Mesendoderm (in vitro differentiated cells): ENCODE measurements around the gene RBM44.

ENCODE experiments used
- DNase-seq: peaks from one replicate; pipeline ENCODE4 v3.0.0; 2013
- H2AK5ac ChIP-seq: 2 replicates; pipeline ENCODE4 v1.6.1; 2013; ENCODE audit warnings: low read length, inconsistent platforms
- H2BK120ac ChIP-seq: 2 replicates; pipeline ENCODE4 v1.6.1; 2013; ENCODE audit warnings: low read depth, mild to moderate bottlenecking, low read length, moderate library complexity, mixed read lengths
- H2BK15ac ChIP-seq: replicated peaks from 2 replicates; pipeline ENCODE4 v1.6.1; 2013; ENCODE audit warnings: low read depth, mild to moderate bottlenecking, moderate library complexity
- H2BK5ac ChIP-seq: 2 replicates; pipeline ENCODE4 v1.6.1; 2013; ENCODE audit warnings: low read length, inconsistent platforms
- H3K18ac ChIP-seq: 2 replicates; pipeline ENCODE4 v1.6.1; 2013; ENCODE audit warnings: mild to moderate bottlenecking, low read length, mixed read lengths
- H3K23ac ChIP-seq: one replicate; pipeline ENCODE4 v1.6.1; 2013; ENCODE audit warnings: low read length
- H3K27ac ChIP-seq: 2 replicates; pipeline ENCODE4 v1.5.1; 2013; ENCODE audit warnings: low read depth, mild to moderate bottlenecking, inconsistent platforms, low read length, moderate library complexity
- H3K27me3 ChIP-seq: 2 replicates; pipeline ENCODE4 v1.6.1; 2013; ENCODE audit warnings: low read length, control low read depth, mild to moderate bottlenecking, inconsistent platforms; ENCODE audit not compliant: insufficient read depth, poor library complexity
- H3K36me3 ChIP-seq: 2 replicates; pipeline ENCODE4 v1.6.1; 2013; ENCODE audit warnings: low read length, inconsistent platforms; ENCODE audit not compliant: control insufficient read depth, insufficient read depth
- H3K4ac ChIP-seq: one replicate; pipeline ENCODE4 v1.6.1; 2013; ENCODE audit warnings: low read depth, mild to moderate bottlenecking, low read length, moderate library complexity
- H3K4me1 ChIP-seq: 2 replicates; pipeline ENCODE4 v1.6.1; 2013; ENCODE audit warnings: low read depth, low read length, inconsistent platforms; ENCODE audit not compliant: control insufficient read depth
- H3K4me2 ChIP-seq: 2 replicates; pipeline ENCODE4 v1.6.1; 2013; ENCODE audit warnings: low read length
- H3K4me3 ChIP-seq: 2 replicates; pipeline ENCODE4 v1.5.1; 2013; ENCODE audit warnings: mild to moderate bottlenecking, low read length
- H3K56ac ChIP-seq: one replicate; pipeline ENCODE4 v1.6.1; 2013; ENCODE audit warnings: low read length
- H3K79me1 ChIP-seq: 2 replicates; pipeline ENCODE4 v1.6.1; 2013; ENCODE audit warnings: low read length, inconsistent platforms
- H3K79me2 ChIP-seq: 2 replicates; pipeline ENCODE4 v1.6.1; 2013; ENCODE audit warnings: mild to moderate bottlenecking, low read length; ENCODE audit not compliant: control insufficient read depth, insufficient read depth
- H3K9ac ChIP-seq: 2 replicates; pipeline ENCODE4 v1.6.1; 2013; ENCODE audit warnings: low read length, inconsistent platforms
- H4K5ac ChIP-seq: one replicate; pipeline ENCODE4 v1.6.1; 2013; ENCODE audit warnings: low read length
- H4K8ac ChIP-seq: one replicate; pipeline ENCODE4 v1.6.1; 2013; ENCODE audit warnings: low read depth, mild to moderate bottlenecking, control low read depth, low read length, moderate library complexity
- WGBS: extraction: QIAGEN DNeasy Blood & Tissue Kit; methylation state at CpG from one replicate; pipeline ENCODE4 v1.1.7; 2013; ENCODE audit warnings: low lambda C conversion rate, missing lambda C conversion rate; ENCODE audit not compliant: insufficient coverage; ENCODE audit errors: extremely low coverage; 5-methylcytosine and 5-hydroxymethylcytosine counted together

The RBM44 gene

GRCh38 chr2:237883951-237884446 is 85.4 kb downstream of the RBM44 start:
- Histone ChIP-seq H3K36me3 (no peaks in the 10 kb centered on the region), H3K23ac (no peak overlapping the region), H3K56ac (no peak overlapping the region), H3K4me2 (no peak overlapping the region), H3K18ac (no peak overlapping the region), H4K5ac (no peak overlapping the region), H2BK5ac (no peak overlapping the region), H2BK15ac (no peak overlapping the region), H2BK120ac (no peak overlapping the region), H3K79me1 (no peaks in the 10 kb centered on the region), H3K4me3 (no peak overlapping the region), H3K4ac (no peak overlapping the region), H3K9ac (no peak overlapping the region), H2AK5ac (no peak overlapping the region), H3K27ac (no peak overlapping the region), H3K27me3 (no peaks in the 10 kb centered on the region), H3K4me1 (no peaks in the 10 kb centered on the region), H3K79me2 (no peaks in the 10 kb centered on the region), H4K8ac (no peak overlapping the region)
- no peak for DNase-seq
- WGBS = no CpG with 5 or more reads among the region's 10 CpGs

- no peak overlapping the region for H2BK120ac ChIP-seq
- H2BK15ac ChIP-seq = no peak overlapping the region
- no peaks in the 10 kb centered on the region for H3K36me3 ChIP-seq
- no peaks in the 10 kb centered on the region for H3K79me2 ChIP-seq
- no peak overlapping the region for H3K9ac ChIP-seq
- DNase-seq = no peak
- no peaks in the 10 kb centered on the region for H3K4me1 ChIP-seq
- no peak overlapping the region for H4K5ac ChIP-seq
- H3K27me3 ChIP-seq = no peaks in the 10 kb centered on the region
- H3K79me1 ChIP-seq = no peaks in the 10 kb centered on the region
- H4K8ac ChIP-seq = no peak overlapping the region
- H3K4ac ChIP-seq = no peak overlapping the region
- no peak overlapping the region for H3K56ac ChIP-seq
- H3K18ac ChIP-seq = no peak overlapping the region
- no peak overlapping the region for H3K4me3 ChIP-seq
- H3K23ac ChIP-seq = no peak overlapping the region
- H2AK5ac ChIP-seq = no peak overlapping the region
- no peak overlapping the region for H3K4me2 ChIP-seq
- no peak overlapping the region for H3K27ac ChIP-seq
- no CpG with 5 or more reads among the region's 13 CpGs for WGBS
- no peak overlapping the region for H2BK5ac ChIP-seq
Observed at GRCh38 chr2:237884681-237885080, 86.1 kb downstream of the RBM44 start.

- H3K23ac ChIP-seq = peak overlapping the region; percentile 45
- H2BK15ac ChIP-seq = no peak overlapping the region
- no peaks in the 10 kb centered on the region for H3K27me3 ChIP-seq
- H3K79me1 ChIP-seq = no peaks in the 10 kb centered on the region
- H4K5ac ChIP-seq = no peak overlapping the region
- H2BK120ac ChIP-seq = no peak overlapping the region
- H3K79me2 ChIP-seq = no peaks in the 10 kb centered on the region
- no peak overlapping the region for H3K4ac ChIP-seq
- H3K56ac ChIP-seq = no peak overlapping the region
- no peak overlapping the region for H3K9ac ChIP-seq
- H3K4me3 ChIP-seq = no peak overlapping the region
- no peak overlapping the region for H2AK5ac ChIP-seq
- DNase-seq = no peak
- H3K36me3 ChIP-seq = no peaks in the 10 kb centered on the region
- no peak overlapping the region for H3K4me2 ChIP-seq
- H3K18ac ChIP-seq = no peak overlapping the region
- no peak overlapping the region for H3K27ac ChIP-seq
- WGBS = no CpG with 5 or more reads among the region's 27 CpGs
- H2BK5ac ChIP-seq = no peak overlapping the region
- no peak overlapping the region for H4K8ac ChIP-seq
- no peaks in the 10 kb centered on the region for H3K4me1 ChIP-seq
Observed at GRCh38 chr2:237885111-237885930, 86.7 kb downstream of the RBM44 start.

GRCh38 chr2:237885931-237886684 is 87.5 kb downstream of the RBM44 start:
- no peak overlapping the region for H4K8ac ChIP-seq
- no peak overlapping the region for H3K56ac ChIP-seq
- no peaks in the 10 kb centered on the region for H3K79me1 ChIP-seq
- H3K4ac ChIP-seq = no peak overlapping the region
- no peaks in the 10 kb centered on the region for H3K79me2 ChIP-seq
- H4K5ac ChIP-seq = no peak overlapping the region
- H2AK5ac ChIP-seq = no peak overlapping the region
- H3K4me3 ChIP-seq = no peak overlapping the region
- H3K4me2 ChIP-seq = no peak overlapping the region
- H3K4me1 ChIP-seq = no peaks in the 10 kb centered on the region
- H2BK5ac ChIP-seq = no peak overlapping the region
- H3K36me3 ChIP-seq = no peaks in the 10 kb centered on the region
- no peak overlapping the region for H3K27ac ChIP-seq
- no peak overlapping the region for H2BK15ac ChIP-seq
- H3K18ac ChIP-seq = no peak overlapping the region
- H3K23ac ChIP-seq = no peak overlapping the region
- no peak for DNase-seq
- no peak overlapping the region for H2BK120ac ChIP-seq
- WGBS = no CpG with 5 or more reads among the region's 26 CpGs
- H3K27me3 ChIP-seq = no peaks in the 10 kb centered on the region
- H3K9ac ChIP-seq = no peak overlapping the region

GRCh38 chr2:237886685-237887481 is 88.3 kb downstream of the RBM44 start:
- no peak overlapping the region for H3K4me2 ChIP-seq
- H3K79me2 ChIP-seq = no peaks in the 10 kb centered on the region
- H3K4me3 ChIP-seq = no peak overlapping the region
- no CpG with 5 or more reads among the region's 23 CpGs for whole genome bisulfite sequencing
- H3K27ac ChIP-seq = no peak overlapping the region
- no peaks in the 10 kb centered on the region for H3K27me3 ChIP-seq
- no peak overlapping the region for H2BK5ac ChIP-seq
- no peak overlapping the region for H2BK120ac ChIP-seq
- no peak overlapping the region for H2BK15ac ChIP-seq
- H3K4me1 ChIP-seq = no peaks in the 10 kb centered on the region
- no peak overlapping the region for H3K4ac ChIP-seq
- H3K18ac ChIP-seq = no peak overlapping the region
- no peaks in the 10 kb centered on the region for H3K79me1 ChIP-seq
- no peak overlapping the region for H3K9ac ChIP-seq
- no peaks in the 10 kb centered on the region for H3K36me3 ChIP-seq
- H4K8ac ChIP-seq = no peak overlapping the region
- no peak overlapping the region for H3K56ac ChIP-seq
- DNase-seq = no peak
- H4K5ac ChIP-seq = no peak overlapping the region
- no peak overlapping the region for H2AK5ac ChIP-seq
- H3K23ac ChIP-seq = no peak overlapping the region
